ENCODE data around the gene ORAI3. TPM values are rescaled to one million over a fixed set of nuclear protein-coding genes. Genes with fewer than 3 reads are reported as not detected.

ORAI3 gene
- total RNA-seq, 1 experiment from 2014 or later, result 10.8 TPM

DNA sequence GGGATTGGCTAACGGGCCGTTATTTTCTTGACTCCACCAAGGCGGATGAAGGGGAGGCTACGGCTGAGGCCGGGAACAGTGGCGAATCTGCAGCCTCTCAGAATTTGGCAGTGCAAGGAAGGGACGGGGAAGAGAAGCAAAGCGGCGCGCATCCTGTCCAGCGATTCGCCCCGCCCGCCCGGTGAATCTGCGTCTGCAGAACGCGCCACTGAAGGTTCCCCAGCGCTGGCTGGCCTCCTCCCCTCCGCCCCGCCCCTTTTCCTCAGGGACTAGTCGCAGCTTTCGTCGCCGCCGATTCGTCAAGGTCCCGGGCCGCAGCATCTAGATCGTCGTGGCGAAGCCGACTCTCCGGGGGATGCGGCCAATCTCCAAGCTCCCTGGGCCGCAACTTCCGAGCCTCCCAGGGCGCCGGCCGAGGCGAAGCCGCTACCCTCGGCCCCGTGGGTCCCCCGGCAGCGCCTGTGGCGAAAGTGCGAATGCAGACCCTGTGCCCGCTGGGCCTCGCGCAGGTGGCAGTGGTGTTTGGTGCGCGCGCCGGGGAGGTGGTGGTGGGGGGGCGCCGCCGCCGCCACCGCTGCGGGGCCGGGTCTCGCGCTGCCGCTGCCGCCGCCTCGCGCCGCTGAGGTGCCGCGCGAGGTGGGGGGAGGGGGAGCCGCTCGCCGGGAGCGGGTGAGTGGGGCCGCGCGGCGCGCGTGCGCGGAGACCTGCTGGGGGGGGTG is 8.7 kb downstream of the ORAI3 start, which contains the start of gene SETD1A (continued):
- TF ChIP-seq, protein P1, sequence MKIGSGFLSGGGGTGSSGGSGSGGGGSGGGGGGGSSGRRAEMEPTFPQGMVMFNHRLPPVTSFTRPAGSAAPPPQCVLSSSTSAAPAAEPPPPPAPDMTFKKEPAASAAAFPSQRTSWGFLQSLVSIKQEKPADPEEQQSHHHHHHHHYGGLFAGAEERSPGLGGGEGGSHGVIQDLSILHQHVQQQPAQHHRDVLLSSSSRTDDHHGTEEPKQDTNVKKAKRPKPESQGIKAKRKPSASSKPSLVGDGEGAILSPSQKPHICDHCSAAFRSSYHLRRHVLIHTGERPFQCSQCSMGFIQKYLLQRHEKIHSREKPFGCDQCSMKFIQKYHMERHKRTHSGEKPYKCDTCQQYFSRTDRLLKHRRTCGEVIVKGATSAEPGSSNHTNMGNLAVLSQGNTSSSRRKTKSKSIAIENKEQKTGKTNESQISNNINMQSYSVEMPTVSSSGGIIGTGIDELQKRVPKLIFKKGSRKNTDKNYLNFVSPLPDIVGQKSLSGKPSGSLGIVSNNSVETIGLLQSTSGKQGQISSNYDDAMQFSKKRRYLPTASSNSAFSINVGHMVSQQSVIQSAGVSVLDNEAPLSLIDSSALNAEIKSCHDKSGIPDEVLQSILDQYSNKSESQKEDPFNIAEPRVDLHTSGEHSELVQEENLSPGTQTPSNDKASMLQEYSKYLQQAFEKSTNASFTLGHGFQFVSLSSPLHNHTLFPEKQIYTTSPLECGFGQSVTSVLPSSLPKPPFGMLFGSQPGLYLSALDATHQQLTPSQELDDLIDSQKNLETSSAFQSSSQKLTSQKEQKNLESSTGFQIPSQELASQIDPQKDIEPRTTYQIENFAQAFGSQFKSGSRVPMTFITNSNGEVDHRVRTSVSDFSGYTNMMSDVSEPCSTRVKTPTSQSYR (CRISPR knock-in tag; IDR thresholded peaks at IDR 0.05), result no peak
- TF ChIP-seq, protein P2, sequence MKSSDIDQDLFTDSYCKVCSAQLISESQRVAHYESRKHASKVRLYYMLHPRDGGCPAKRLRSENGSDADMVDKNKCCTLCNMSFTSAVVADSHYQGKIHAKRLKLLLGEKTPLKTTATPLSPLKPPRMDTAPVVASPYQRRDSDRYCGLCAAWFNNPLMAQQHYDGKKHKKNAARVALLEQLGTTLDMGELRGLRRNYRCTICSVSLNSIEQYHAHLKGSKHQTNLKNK (CRISPR knock-in tag; IDR thresholded peaks at IDR 0.05), result peak; percentile 51; the same call in 1 of the 2 replicates
- no peak for TF ChIP-seq IRF2 (CRISPR knock-in tag; IDR thresholded peaks at IDR 0.05; ENCODE audit: borderline replicate concordance, low read depth)
- no peak for TF ChIP-seq ATF1 (CRISPR knock-in tag; IDR thresholded peaks at IDR 0.05)
- no peak for TF ChIP-seq RELA (CRISPR knock-in tag; IDR thresholded peaks at IDR 0.05; ENCODE audit: borderline replicate concordance)
- TF ChIP-seq, protein P3, sequence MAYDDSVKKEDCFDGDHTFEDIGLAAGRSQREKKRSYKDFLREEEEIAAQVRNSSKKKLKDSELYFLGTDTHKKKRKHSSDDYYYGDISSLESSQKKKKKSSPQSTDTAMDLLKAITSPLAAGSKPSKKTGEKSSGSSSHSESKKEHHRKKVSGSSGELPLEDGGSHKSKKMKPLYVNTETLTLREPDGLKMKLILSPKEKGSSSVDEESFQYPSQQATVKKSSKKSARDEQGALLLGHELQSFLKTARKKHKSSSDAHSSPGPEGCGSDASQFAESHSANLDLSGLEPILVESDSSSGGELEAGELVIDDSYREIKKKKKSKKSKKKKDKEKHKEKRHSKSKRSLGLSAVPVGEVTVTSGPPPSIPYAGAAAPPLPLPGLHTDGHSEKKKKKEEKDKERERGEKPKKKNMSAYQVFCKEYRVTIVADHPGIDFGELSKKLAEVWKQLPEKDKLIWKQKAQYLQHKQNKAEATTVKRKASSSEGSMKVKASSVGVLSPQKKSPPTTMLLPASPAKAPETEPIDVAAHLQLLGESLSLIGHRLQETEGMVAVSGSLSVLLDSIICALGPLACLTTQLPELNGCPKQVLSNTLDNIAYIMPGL (CRISPR knock-in tag; IDR thresholded peaks at IDR 0.05), result peak; percentile 57; the same call in 1 of the 2 replicates
- no peak for TF ChIP-seq ETV6 (CRISPR knock-in tag; IDR thresholded peaks at IDR 0.05)
- TF ChIP-seq ESRRA (CRISPR knock-in tag; IDR thresholded peaks at IDR 0.05; ENCODE audit: borderline replicate concordance), result no peak; the same call in 1 of the 2 replicates
- no peak for TF ChIP-seq SMAD3 (CRISPR knock-in tag; IDR thresholded peaks at IDR 0.05; ENCODE audit: borderline replicate concordance)
- no peak for TF ChIP-seq JAZF1 (CRISPR knock-in tag; IDR thresholded peaks at IDR 0.05)
- no peak for TF ChIP-seq CREB1 (CRISPR knock-in tag; IDR thresholded peaks at IDR 0.05)
- TF ChIP-seq, protein P4, sequence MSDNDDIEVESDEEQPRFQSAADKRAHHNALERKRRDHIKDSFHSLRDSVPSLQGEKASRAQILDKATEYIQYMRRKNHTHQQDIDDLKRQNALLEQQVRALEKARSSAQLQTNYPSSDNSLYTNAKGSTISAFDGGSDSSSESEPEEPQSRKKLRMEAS (CRISPR knock-in tag; IDR thresholded peaks at IDR 0.05), result peak; percentile 64
- TF ChIP-seq, protein P5, sequence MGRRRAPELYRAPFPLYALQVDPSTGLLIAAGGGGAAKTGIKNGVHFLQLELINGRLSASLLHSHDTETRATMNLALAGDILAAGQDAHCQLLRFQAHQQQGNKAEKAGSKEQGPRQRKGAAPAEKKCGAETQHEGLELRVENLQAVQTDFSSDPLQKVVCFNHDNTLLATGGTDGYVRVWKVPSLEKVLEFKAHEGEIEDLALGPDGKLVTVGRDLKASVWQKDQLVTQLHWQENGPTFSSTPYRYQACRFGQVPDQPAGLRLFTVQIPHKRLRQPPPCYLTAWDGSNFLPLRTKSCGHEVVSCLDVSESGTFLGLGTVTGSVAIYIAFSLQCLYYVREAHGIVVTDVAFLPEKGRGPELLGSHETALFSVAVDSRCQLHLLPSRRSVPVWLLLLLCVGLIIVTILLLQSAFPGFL (CRISPR knock-in tag; IDR thresholded peaks at IDR 0.05; ENCODE audit: borderline replicate concordance), result no peak

DNA sequence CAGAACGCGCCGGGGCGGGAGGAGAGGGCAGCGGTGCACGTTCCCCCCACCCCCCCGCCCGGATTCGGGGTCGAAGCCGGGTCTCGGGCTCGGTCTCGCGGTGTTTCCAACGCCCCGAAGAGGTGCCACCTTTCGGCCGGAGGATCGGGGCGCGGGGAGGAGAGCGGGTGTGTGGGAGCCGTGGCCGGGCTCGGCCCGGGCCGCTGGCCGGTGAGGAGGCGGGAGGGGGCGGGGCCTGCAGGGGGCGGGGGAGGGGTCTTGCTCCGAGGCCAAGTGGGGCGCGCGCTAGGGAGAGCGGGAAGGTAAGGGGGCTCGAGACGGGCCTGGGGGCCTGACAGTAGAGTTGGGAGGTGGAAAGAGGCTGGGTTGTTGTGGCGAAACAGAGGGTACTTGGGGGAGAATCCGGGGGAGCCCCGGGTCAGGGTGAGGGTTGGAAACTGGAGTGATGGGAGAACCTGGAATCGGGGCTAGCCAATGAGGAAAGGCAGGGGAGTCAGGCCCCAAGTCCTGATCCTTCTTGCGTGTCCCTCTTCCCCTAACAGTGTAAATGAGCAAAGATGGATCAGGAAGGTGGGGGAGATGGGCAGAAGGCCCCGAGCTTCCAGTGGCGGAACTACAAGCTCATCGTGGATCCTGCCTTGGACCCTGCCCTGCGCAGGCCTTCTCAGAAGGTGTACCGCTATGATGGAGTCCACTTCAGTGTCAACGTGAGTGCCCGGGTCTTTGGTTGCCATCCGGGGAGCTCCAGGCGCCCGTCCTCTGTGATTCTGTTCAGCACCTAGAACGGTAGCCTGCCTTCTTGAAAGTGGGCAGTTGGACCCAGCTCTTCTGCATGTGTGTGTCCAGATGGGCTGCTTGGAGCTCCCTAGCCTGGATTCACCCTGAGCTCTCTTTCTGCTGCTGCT is 9.6 kb downstream of the ORAI3 start:
- peak overlapping the region; percentile 78 for H3K27ac Mint-ChIP-seq
- DNase-seq (ENCODE audit: low spot score), result peak; percentile 70
- peaks cover 3% of the 10 kb centered on the region; the same call in 1 of the 2 replicates for H3K27me3 Mint-ChIP-seq (ENCODE audit: low read depth)
- POLR2A ChIA-PET, result interaction anchor here (1.1 kb wide), 1 partner anchor 39 kb away, joined by 3 read pairs; no protein-coding TSS in a partner anchor
- peaks cover 46% of the 10 kb centered on the region for H3K36me3 Mint-ChIP-seq
- peaks cover 12% of the 10 kb centered on the region for H3K4me1 Mint-ChIP-seq
- CTCF ChIA-PET, result interaction anchor here (3.0 kb wide), 1 partner anchor 27 kb away, joined by 12 read pairs; the partner anchor contains the start of gene HSD3B7
- peak overlapping the region; percentile 90 for H3K4me3 Mint-ChIP-seq
- ATAC-seq, result peak; percentile 33
- H3K9me3 Mint-ChIP-seq, result no peaks in the 10 kb centered on the region
- no peak for TF ChIP-seq HMGA2 (CRISPR knock-in tag; IDR thresholded peaks at IDR 0.05)
- no peak for TF ChIP-seq PRRX2 (CRISPR knock-in tag; IDR thresholded peaks at IDR 0.05)
- TF ChIP-seq, protein P4 (CRISPR knock-in tag; IDR thresholded peaks at IDR 0.05), result no peak
- TF ChIP-seq ZNF416 (CRISPR knock-in tag; IDR thresholded peaks at IDR 0.05), result no peak
- TF ChIP-seq FOXP1 (CRISPR knock-in tag; IDR thresholded peaks at IDR 0.05; ENCODE audit: borderline replicate concordance), result no peak
- TF ChIP-seq NFATC4 (CRISPR knock-in tag; IDR thresholded peaks at IDR 0.05), result no peak
- TF ChIP-seq, protein P6, sequence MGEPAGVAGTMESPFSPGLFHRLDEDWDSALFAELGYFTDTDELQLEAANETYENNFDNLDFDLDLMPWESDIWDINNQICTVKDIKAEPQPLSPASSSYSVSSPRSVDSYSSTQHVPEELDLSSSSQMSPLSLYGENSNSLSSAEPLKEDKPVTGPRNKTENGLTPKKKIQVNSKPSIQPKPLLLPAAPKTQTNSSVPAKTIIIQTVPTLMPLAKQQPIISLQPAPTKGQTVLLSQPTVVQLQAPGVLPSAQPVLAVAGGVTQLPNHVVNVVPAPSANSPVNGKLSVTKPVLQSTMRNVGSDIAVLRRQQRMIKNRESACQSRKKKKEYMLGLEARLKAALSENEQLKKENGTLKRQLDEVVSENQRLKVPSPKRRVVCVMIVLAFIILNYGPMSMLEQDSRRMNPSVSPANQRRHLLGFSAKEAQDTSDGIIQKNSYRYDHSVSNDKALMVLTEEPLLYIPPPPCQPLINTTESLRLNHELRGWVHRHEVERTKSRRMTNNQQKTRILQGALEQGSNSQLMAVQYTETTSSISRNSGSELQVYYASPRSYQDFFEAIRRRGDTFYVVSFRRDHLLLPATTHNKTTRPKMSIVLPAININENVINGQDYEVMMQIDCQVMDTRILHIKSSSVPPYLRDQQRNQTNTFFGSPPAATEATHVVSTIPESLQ (CRISPR knock-in tag; IDR thresholded peaks at IDR 0.05), result no peak
- no peak for TF ChIP-seq GTF2I (CRISPR knock-in tag; conservative IDR thresholded peaks at IDR 0.05)
- TF ChIP-seq, protein P7, sequence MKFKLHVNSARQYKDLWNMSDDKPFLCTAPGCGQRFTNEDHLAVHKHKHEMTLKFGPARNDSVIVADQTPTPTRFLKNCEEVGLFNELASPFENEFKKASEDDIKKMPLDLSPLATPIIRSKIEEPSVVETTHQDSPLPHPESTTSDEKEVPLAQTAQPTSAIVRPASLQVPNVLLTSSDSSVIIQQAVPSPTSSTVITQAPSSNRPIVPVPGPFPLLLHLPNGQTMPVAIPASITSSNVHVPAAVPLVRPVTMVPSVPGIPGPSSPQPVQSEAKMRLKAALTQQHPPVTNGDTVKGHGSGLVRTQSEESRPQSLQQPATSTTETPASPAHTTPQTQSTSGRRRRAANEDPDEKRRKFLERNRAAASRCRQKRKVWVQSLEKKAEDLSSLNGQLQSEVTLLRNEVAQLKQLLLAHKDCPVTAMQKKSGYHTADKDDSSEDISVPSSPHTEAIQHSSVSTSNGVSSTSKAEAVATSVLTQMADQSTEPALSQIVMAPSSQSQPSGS (CRISPR knock-in tag; IDR thresholded peaks at IDR 0.05; ENCODE audit: borderline replicate concordance, low read depth), result no peak
- no peak for TF ChIP-seq TP53 (CRISPR knock-in tag; IDR thresholded peaks at IDR 0.05)
- no peak for TF ChIP-seq ELF4 (CRISPR knock-in tag; IDR thresholded peaks at IDR 0.05; ENCODE audit: low read depth)
- TF ChIP-seq SP1 (CRISPR knock-in tag; conservative IDR thresholded peaks at IDR 0.05), result no peak

All from WTC11 (cell line).